Mucosa of descending colon (tissue), 3 donors: ENCODE data around the gene AKAP6. TPM values are rescaled to one million over a fixed set of nuclear protein-coding genes. Genes with fewer than 3 reads are reported as not detected.

Experiments
- ATAC-seq: fragments of 200-7000 bp; cut with Tn5 transposase; one replicate; pipeline ENCODE4 v1.9.1; 2020; ENCODE audit warnings: mild to moderate bottlenecking, moderate library complexity
- DNase-seq, 3 donors: peaks; one replicate each; pipeline ENCODE4 v3.0.0-alpha.2; 2020
- H3K36me3 ChIP-seq: fragments of 200-600 bp; one replicate; pipeline ENCODE4 v1.8.0; 2021; ENCODE audit warnings: low read depth, mild to moderate bottlenecking
- H3K4me1 ChIP-seq: fragments of 200-600 bp; one replicate; pipeline ENCODE4 v1.8.0; 2021; ENCODE audit warnings: low read depth, mild to moderate bottlenecking
- H3K4me3 ChIP-seq: fragments of 200-600 bp; one replicate; pipeline ENCODE4 v1.8.0; 2021; ENCODE audit warnings: mild to moderate bottlenecking
- H3K9me3 ChIP-seq: fragments of 200-600 bp; one replicate; pipeline ENCODE4 v1.8.0; 2021; ENCODE audit warnings: mild to moderate bottlenecking
- CTCF ChIP-seq: fragments of 200-600 bp; IDR thresholded peaks from one replicate; pipeline ENCODE4 v1.8.0; 2022; ENCODE audit warnings: antibody characterized with exemption, mild to moderate bottlenecking
- intact Hi-C, 2 donors: fragments of 100-400 bp; cut with DNase I in 1 of 2; cut with micrococcal nuclease in 1 of 2; formaldehyde crosslinking; loops; one replicate each; pipeline versions ENCODE4 v1.11.0 to v1.11.1; 2022; cut with DNase I, micrococcal nuclease
- total RNA-seq, 3 donors: library from RNA; stranded (reverse); fragmentation: NEBNext Ultra II Directional in 2 of 3; extraction: Animal tissue kit (Norgen Biotek cat#: 25700) in 2 of 3; gene quantifications; one replicate each; pipeline versions ENCODE4 v1.2.1 to v1.2.4, GENCODE V29; 2021 to 2023
- donor health status: DM: no; HTN: no; CAD: no; lungs with moderate emphysema.
- donor health status: DM: no; HTN: no; CAD: no.
- donor health status: DM: no; HTN: yes; CAD: no.

The AKAP6 gene
- total RNA-seq, 3 donors from 2014 or later = 4.2 to 30.8 (median 5.4) TPM

- intact Hi-C loops = no loop called here
- no peak overlapping the region for H3K4me3 ChIP-seq
- H3K4me1 ChIP-seq = no peaks in the 10 kb centered on the region
- TF ChIP-seq CTCF = no peak
- H3K36me3 ChIP-seq = no peaks in the 10 kb centered on the region
- ATAC-seq = no peak
- H3K9me3 ChIP-seq = no peaks in the 10 kb centered on the region
- DNase-seq = no peak
Observed at GRCh38 chr14:32608857-32609256, 279.8 kb downstream of the AKAP6 start.

- intact Hi-C loops = no loop called here
- no peak for ATAC-seq
- TF ChIP-seq CTCF = no peak
- no peak for DNase-seq
- Histone ChIP-seq H3K36me3 (no peaks in the 10 kb centered on the region), H3K4me1 (no peaks in the 10 kb centered on the region), H3K4me3 (no peak overlapping the region), H3K9me3 (no peaks in the 10 kb centered on the region)
Observed at GRCh38 chr14:32609388-32609787, 280.3 kb downstream of the AKAP6 start.

GRCh38 chr14:32611752-32612151 is 282.7 kb downstream of the AKAP6 start:
- H3K4me1 ChIP-seq = no peaks in the 10 kb centered on the region
- intact Hi-C loops = no loop called here
- no peak for TF ChIP-seq CTCF
- ATAC-seq = peak; percentile 19
- H3K4me3 ChIP-seq = no peak overlapping the region
- H3K9me3 ChIP-seq = no peaks in the 10 kb centered on the region
- DNase-seq = no peak
- H3K36me3 ChIP-seq = no peaks in the 10 kb centered on the region

GRCh38 chr14:32618991-32619390 is 289.9 kb downstream of the AKAP6 start:
- no peak for ATAC-seq
- intact Hi-C loops = no loop called here
- no peak for TF ChIP-seq CTCF
- no peak overlapping the region for H3K4me3 ChIP-seq
- no peak for DNase-seq
- no peaks in the 10 kb centered on the region for H3K4me1 ChIP-seq
- no peaks in the 10 kb centered on the region for H3K36me3 ChIP-seq
- no peaks in the 10 kb centered on the region for H3K9me3 ChIP-seq

GRCh38 chr14:32620303-32620702 is 291.2 kb downstream of the AKAP6 start:
- Histone ChIP-seq H3K4me3 (no peak overlapping the region), H3K4me1 (no peaks in the 10 kb centered on the region), H3K9me3 (no peaks in the 10 kb centered on the region), H3K36me3 (no peaks in the 10 kb centered on the region)
- TF ChIP-seq CTCF = no peak
- intact Hi-C loops = no loop called here
- ATAC-seq (no peak), DNase-seq (no peak)

- H3K36me3 ChIP-seq = no peaks in the 10 kb centered on the region
- ATAC-seq (no peak), DNase-seq (no peak)
- no peak for TF ChIP-seq CTCF
- H3K4me3 ChIP-seq = no peak overlapping the region
- H3K4me1 ChIP-seq = no peaks in the 10 kb centered on the region
- no peaks in the 10 kb centered on the region for H3K9me3 ChIP-seq
- intact Hi-C loops = no loop called here
Observed at GRCh38 chr14:32620724-32621123, 291.6 kb downstream of the AKAP6 start.
